ENCODE data around the gene PHLDA1.

DNA sequence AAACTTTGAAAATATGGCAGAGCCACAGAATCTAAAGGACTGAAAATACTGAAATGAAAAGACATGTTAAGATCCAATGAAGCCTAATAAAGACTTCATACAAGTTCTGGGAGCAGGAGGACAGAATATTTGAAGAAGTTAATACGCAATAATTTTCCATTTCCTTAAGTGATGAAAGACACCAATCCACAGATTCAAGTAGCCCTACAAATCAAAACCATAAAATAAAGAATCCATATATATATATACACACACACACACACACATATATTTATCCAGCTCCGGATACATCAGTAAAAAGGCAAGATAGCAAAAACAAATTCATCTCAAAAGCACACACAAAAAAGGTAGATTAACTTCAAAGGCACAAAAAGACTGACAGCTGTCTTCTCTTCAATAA lies 47.2 kb upstream of the PHLDA1 start:
- TF ChIP-seq, protein P1, sequence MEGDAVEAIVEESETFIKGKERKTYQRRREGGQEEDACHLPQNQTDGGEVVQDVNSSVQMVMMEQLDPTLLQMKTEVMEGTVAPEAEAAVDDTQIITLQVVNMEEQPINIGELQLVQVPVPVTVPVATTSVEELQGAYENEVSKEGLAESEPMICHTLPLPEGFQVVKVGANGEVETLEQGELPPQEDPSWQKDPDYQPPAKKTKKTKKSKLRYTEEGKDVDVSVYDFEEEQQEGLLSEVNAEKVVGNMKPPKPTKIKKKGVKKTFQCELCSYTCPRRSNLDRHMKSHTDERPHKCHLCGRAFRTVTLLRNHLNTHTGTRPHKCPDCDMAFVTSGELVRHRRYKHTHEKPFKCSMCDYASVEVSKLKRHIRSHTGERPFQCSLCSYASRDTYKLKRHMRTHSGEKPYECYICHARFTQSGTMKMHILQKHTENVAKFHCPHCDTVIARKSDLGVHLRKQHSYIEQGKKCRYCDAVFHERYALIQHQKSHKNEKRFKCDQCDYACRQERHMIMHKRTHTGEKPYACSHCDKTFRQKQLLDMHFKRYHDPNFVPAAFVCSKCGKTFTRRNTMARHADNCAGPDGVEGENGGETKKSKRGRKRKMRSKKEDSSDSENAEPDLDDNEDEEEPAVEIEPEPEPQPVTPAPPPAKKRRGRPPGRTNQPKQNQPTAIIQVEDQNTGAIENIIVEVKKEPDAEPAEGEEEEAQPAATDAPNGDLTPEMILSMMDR (IDR thresholded peaks at IDR 0.05) = no peak
- TF ChIP-seq NR1H2 (CRISPR knock-in tag; IDR thresholded peaks at IDR 0.05) (no peak), STAT6 (CRISPR knock-in tag; conservative IDR thresholded peaks at IDR 0.05; ENCODE audit: low read depth) (no peak), ZBTB21 (CRISPR knock-in tag; IDR thresholded peaks at IDR 0.05; ENCODE audit: borderline replicate concordance) (no peak), EMX1 (CRISPR knock-in tag; IDR thresholded peaks at IDR 0.05) (no peak), CREM (CRISPR knock-in tag; IDR thresholded peaks at IDR 0.05) (no peak), CREB1 (CRISPR knock-in tag; IDR thresholded peaks at IDR 0.05) (no peak), ETV6 (CRISPR knock-in tag; IDR thresholded peaks at IDR 0.05) (no peak), HMGA2 (CRISPR knock-in tag; IDR thresholded peaks at IDR 0.05) (no peak), ZNF317 (CRISPR knock-in tag; IDR thresholded peaks at IDR 0.05; ENCODE audit: borderline replicate concordance, low read depth) (no peak), ESRRA (CRISPR knock-in tag; IDR thresholded peaks at IDR 0.05; ENCODE audit: borderline replicate concordance) (no peak), TEAD1 (CRISPR knock-in tag; IDR thresholded peaks at IDR 0.05) (no peak)
- TF ChIP-seq, protein P2, sequence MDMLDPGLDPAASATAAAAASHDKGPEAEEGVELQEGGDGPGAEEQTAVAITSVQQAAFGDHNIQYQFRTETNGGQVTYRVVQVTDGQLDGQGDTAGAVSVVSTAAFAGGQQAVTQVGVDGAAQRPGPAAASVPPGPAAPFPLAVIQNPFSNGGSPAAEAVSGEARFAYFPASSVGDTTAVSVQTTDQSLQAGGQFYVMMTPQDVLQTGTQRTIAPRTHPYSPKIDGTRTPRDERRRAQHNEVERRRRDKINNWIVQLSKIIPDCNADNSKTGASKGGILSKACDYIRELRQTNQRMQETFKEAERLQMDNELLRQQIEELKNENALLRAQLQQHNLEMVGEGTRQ (CRISPR knock-in tag; IDR thresholded peaks at IDR 0.05) = no peak

All from WTC11 (cell line).